Fibroblast of lung (primary cell): Measurements from ENCODE around the gene PAQR6. TPM values are rescaled to one million over a fixed set of nuclear protein-coding genes. Genes with fewer than 3 reads are reported as not detected.
A peak's percentile ranks its signal among the peaks of the same experiment; 100 is the strongest.

Experiments used
- DNase-seq, 2 donors: peaks; one replicate each; pipeline versions ENCODE4 v3.0.0 to v3.0.0-alpha.2; 2010; ENCODE audit warnings: low read depth in 2 of 2
- H2AFZ ChIP-seq: 2 replicates; pipeline ENCODE4 v1.5.1; 2012; ENCODE audit warnings: low read length, control low read depth, inconsistent platforms
- H3K27ac ChIP-seq: 2 replicates; pipeline ENCODE4 v1.5.1; 2011; ENCODE audit warnings: low read length, control low read depth; ENCODE audit not compliant: insufficient read depth
- H3K27me3 ChIP-seq: 2 replicates; pipeline ENCODE4 v1.5.1; 2011; ENCODE audit warnings: mild to moderate bottlenecking, low read length; ENCODE audit not compliant: control insufficient read depth, insufficient read depth
- H3K36me3 ChIP-seq: 2 replicates; pipeline ENCODE4 v1.5.1; 2011; ENCODE audit warnings: low read length; ENCODE audit not compliant: control insufficient read depth, insufficient read depth
- H3K4me1 ChIP-seq: 2 replicates; pipeline ENCODE4 v1.5.1; 2011; ENCODE audit warnings: low read length; ENCODE audit not compliant: control insufficient read depth, insufficient read depth; ENCODE audit errors: extremely low read depth
- H3K4me2 ChIP-seq: 2 replicates; pipeline ENCODE4 v1.5.1; 2011; ENCODE audit warnings: low read length, control low read depth; ENCODE audit not compliant: insufficient read depth; ENCODE audit errors: extremely low read depth
- H3K4me3 ChIP-seq, 4 experiments: fragments of 200-600 bp in 1 of 4; sonication (generic) in 1 of 4; replicated peaks in 1 of 4; 2 replicates each; pipeline ENCODE4 v1.5.1; 2011 to 2016; ENCODE audit warnings: low read length in 4 of 4, low read depth in 3 of 4, mild to moderate bottlenecking in 3 of 4, control low read depth in 2 of 4, inconsistent platforms in 1 of 4, mixed read lengths in 1 of 4; ENCODE audit not compliant: insufficient read depth in 1 of 4; ENCODE audit errors: control extremely low read depth in 1 of 4
- H3K79me2 ChIP-seq: 2 replicates; pipeline ENCODE4 v1.5.1; 2012; ENCODE audit warnings: mild to moderate bottlenecking, low read length, inconsistent platforms; ENCODE audit not compliant: control insufficient read depth, insufficient read depth
- H3K9ac ChIP-seq: 2 replicates; pipeline ENCODE4 v1.5.1; 2011; ENCODE audit warnings: mild to moderate bottlenecking, low read length, control low read depth; ENCODE audit not compliant: insufficient read depth
- H3K9me3 ChIP-seq: 2 replicates; pipeline ENCODE4 v1.5.1; 2012; ENCODE audit warnings: low read depth, low read length; ENCODE audit not compliant: control insufficient read depth, insufficient read depth
- H4K20me1 ChIP-seq: 2 replicates; pipeline ENCODE4 v1.5.1; 2011; ENCODE audit warnings: low read length; ENCODE audit not compliant: control insufficient read depth, insufficient read depth; ENCODE audit errors: extremely low read depth
- CTCF ChIP-seq, 2 donors: IDR thresholded peaks in 1 of 2; conservative IDR thresholded peaks in 1 of 2; 1 replicate in 1 of 2; 2 replicates in 1 of 2; pipeline ENCODE4 v1.5.1; 2011 to 2012; ENCODE audit warnings: low read length in 2 of 2, control low read depth in 1 of 2, inconsistent platforms in 1 of 2, low read depth in 1 of 2, mild to moderate bottlenecking in 1 of 2
- EZH2 ChIP-seq: IDR thresholded peaks from 2 replicates; pipeline ENCODE4 v1.5.1; 2012; ENCODE audit warnings: low read length, control low read depth, mild to moderate bottlenecking; ENCODE audit errors: missing control alignments
- polyA plus RNA-seq, 2 donors: library from polyadenylated mRNA; depleted of rRNA in 1 of 2; stranded (reverse) in 1 of 2; unstranded in 1 of 2; fragments of >200 nt; gene quantifications; 2 replicates each; pipeline ENCODE4 v1.2.1, GENCODE V29; 2011 to 2012; ENCODE audit warnings: missing spikeins in 1 of 2
- total RNA-seq: library from RNA; depleted of rRNA; stranded (reverse); fragments of >200 nt; gene quantifications from 2 replicates; pipeline ENCODE4 v1.2.1, GENCODE V29; 2014

PAQR6 gene
- total and polyA plus RNA-seq, 2 donors (not counting 1 experiment from before 2014, with no cell fraction given), result 0.17 to 0.33 TPM

GRCh38 chr1:156282479-156283222 lies 34.8 kb upstream of the PAQR6 start, which contains the start of gene SMG5:
TSS of gene SMG5 (minus strand) at chr1:156282825. CDS start at chr1:156282680, 145 bp downstream.
- Histone ChIP-seq H3K79me2 (peaks cover 38% of the 10 kb centered on the region), H3K9ac (peak within 1 kb of the TSS; percentile 87), H3K4me3 (peak within 1 kb of the TSS; percentile 58 to 98 (median 91)), H3K4me2 (peak within 1 kb of the TSS; percentile 98), H2AFZ (peak within 1 kb of the TSS; percentile 72), H4K20me1 (peaks cover 2% of the 10 kb centered on the region), H3K27ac (peak within 1 kb of the TSS; percentile 68), H3K4me1 (peaks cover 5% of the 10 kb centered on the region), H3K36me3 (peaks cover 13% of the 10 kb centered on the region), H3K27me3 (no peaks in the 10 kb centered on the region), H3K9me3 (no peaks in the 10 kb centered on the region)
- TF ChIP-seq CTCF (conservative IDR thresholded peaks at IDR 0.05 in 1 of 2, IDR thresholded peaks at IDR 0.05 in 1 of 2; ENCODE audit: low read depth in 1 of 2, low read length in 2 of 2) (no peak), EZH2 (no peak)
- DNase-seq, result peak; percentile 98 to 99

- Histone ChIP-seq H3K9ac (peak overlapping the region; percentile 87), H3K27me3 (no peaks in the 10 kb centered on the region), H3K79me2 (peaks cover 38% of the 10 kb centered on the region), H3K4me1 (peaks cover 5% of the 10 kb centered on the region), H4K20me1 (peaks cover 2% of the 10 kb centered on the region), H3K4me3 (peak overlapping the region; percentile 58 to 98 (median 91)), H3K9me3 (no peaks in the 10 kb centered on the region), H3K4me2 (peak overlapping the region; percentile 98), H3K36me3 (peaks cover 15% of the 10 kb centered on the region), H3K27ac (peak overlapping the region; percentile 68), H2AFZ (peak overlapping the region; percentile 12)
- TF ChIP-seq CTCF (conservative IDR thresholded peaks at IDR 0.05 in 1 of 2, IDR thresholded peaks at IDR 0.05 in 1 of 2; ENCODE audit: low read depth in 1 of 2, low read length in 2 of 2) (no peak), EZH2 (no peak)
- peak in 1 of 2 donors; percentile 44 for DNase-seq
Observed at GRCh38 chr1:156281693-156282478, 34.0 kb upstream of the PAQR6 start.

GRCh38 chr1:156281281-156281680 lies 33.4 kb upstream of the PAQR6 start:
- peaks cover 5% of the 10 kb centered on the region for H3K4me1 ChIP-seq
- peak; percentile 31 to 57 for DNase-seq
- peaks cover 15% of the 10 kb centered on the region for H3K36me3 ChIP-seq
- peak overlapping the region; percentile 98 for H3K4me2 ChIP-seq
- H3K9ac ChIP-seq, result no peak overlapping the region
- peak overlapping the region; percentile 58 to 98 (median 91) for H3K4me3 ChIP-seq
- no peak overlapping the region for H2AFZ ChIP-seq
- H3K27me3 ChIP-seq, result no peaks in the 10 kb centered on the region
- TF ChIP-seq EZH2, result no peak
- no peaks in the 10 kb centered on the region for H3K9me3 ChIP-seq
- H3K79me2 ChIP-seq, result peaks cover 38% of the 10 kb centered on the region
- peak overlapping the region; percentile 68 for H3K27ac ChIP-seq
- peaks cover 2% of the 10 kb centered on the region for H4K20me1 ChIP-seq
